ENCODE measurements around the gene RAB14. TPM values are rescaled to one million over a fixed set of nuclear protein-coding genes. Genes with fewer than 3 reads are reported as not detected.

Gene RAB14
- total RNA-seq, 2 donors from 2014 or later = 56.2 to 63.7 TPM

Other genes with a start within 250 kb of the RAB14 start
- 1 to 10 TPM; 1.9 to 3.5 TPM for gene C5, start 151.6 kb downstream of the RAB14 start, total RNA-seq
- gene CNTRL, start 126.9 kb downstream of the RAB14 start, total RNA-seq = 10 to 100 TPM; 81.0 to 81.2 TPM
- gene GSN, start 66.3 kb upstream of the RAB14 start, total RNA-seq = 1 to 10 TPM; 3.6 to 4.0 TPM
- 10 to 100 TPM; 63.7 to 90.6 TPM for gene STOM, start 168.4 kb upstream of the RAB14 start, total RNA-seq